Renal pelvis (tissue), 4 donors: Measurements from ENCODE around the gene FOXO3. TPM values are rescaled to one million over a fixed set of nuclear protein-coding genes. Genes with fewer than 3 reads are reported as not detected.
A peak's percentile ranks its signal among the peaks of the same experiment; 100 is the strongest.
"Not testable (repeated sequence)": the region's sequence is repeated elsewhere in the genome, so short reads cannot be mapped to it uniquely, and the experiment has no call there.

ENCODE experiments used
- DNase-seq: peaks from one replicate; pipeline ENCODE4 v3.0.0-alpha.2; 2013
- polyA plus RNA-seq, 3 donors: library from polyadenylated mRNA; unstranded; fragments of 120-200 nt; gene quantifications; one replicate each; pipeline ENCODE4 v1.2.1, GENCODE V29; 2013; ENCODE audit not compliant: insufficient read length in 3 of 3

Gene FOXO3
- polyA plus RNA-seq, 3 donors = 41.4 to 48.3 (median 46.6) TPM

GRCh38 chr6:108546079-108547049, 14.4 kb upstream of the FOXO3 start:
- DNase-seq = no peak

DNA sequence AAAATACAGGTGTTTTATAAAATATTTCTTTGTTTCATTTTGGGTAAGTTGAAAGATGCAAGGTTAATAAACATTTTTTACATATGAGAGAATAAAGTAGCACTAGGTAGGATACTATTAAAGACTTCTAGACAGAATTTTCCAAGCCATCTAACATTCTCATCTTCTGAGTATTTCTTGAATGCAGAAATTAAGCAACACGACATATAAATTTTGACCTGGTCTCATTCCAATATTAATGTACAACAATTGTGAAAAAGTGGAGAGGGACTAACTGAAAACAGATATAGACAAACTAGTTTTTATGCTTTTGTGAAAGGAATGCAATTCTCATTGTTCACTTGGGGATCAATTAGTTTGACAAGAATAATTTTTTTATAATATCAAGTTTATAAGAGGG, 11.5 kb upstream of the FOXO3 start:
- DNase-seq = no peak

- no peak for DNase-seq
Measured at GRCh38 chr6:108549741-108550140, 11.0 kb upstream of the FOXO3 start.

GRCh38 chr6:108550256-108550655, 10.5 kb upstream of the FOXO3 start:
- DNase-seq = no peak

- DNase-seq = no peak
Measured at GRCh38 chr6:108555399-108556052, 5.2 kb upstream of the FOXO3 start.

GRCh38 chr6:108556250-108556649, 4.5 kb upstream of the FOXO3 start:
- no peak for DNase-seq

DNA sequence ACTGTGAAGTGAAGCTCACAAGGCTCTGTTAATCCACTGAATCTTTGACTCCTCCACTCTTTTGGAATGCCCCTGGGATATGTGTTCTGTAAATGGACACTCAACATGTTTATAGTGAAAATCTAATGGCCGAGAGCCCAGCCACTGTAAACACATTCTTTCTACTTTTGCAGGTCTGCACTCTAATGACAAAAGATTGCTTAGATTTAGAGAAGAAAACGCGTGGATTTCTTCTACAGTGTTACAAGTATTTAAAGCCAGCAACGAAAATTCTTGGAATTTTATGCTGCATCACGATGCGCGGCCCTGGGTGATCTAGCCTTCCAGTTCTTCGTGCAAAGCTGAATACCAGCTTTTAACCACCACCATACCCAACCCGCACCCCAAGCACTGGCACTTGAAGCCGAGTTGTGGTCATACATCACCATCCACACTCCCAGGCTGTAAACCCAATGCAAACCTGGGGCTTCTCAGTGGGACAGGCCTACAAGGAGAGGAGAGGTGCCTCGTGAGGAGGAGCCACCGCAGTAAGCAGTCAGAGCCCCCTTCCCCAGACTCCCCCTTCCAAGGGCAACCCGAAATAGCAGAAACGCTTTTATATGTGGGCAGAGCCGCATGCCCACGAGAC, 3.7 kb upstream of the FOXO3 start:
- peak; percentile 37 for DNase-seq

GRCh38 chr6:108557494-108558371, 3.0 kb upstream of the FOXO3 start:
- peak; percentile 81 for DNase-seq

- DNase-seq = peak; percentile 99
Measured at GRCh38 chr6:108558372-108559096, 2.2 kb upstream of the FOXO3 start.

DNA sequence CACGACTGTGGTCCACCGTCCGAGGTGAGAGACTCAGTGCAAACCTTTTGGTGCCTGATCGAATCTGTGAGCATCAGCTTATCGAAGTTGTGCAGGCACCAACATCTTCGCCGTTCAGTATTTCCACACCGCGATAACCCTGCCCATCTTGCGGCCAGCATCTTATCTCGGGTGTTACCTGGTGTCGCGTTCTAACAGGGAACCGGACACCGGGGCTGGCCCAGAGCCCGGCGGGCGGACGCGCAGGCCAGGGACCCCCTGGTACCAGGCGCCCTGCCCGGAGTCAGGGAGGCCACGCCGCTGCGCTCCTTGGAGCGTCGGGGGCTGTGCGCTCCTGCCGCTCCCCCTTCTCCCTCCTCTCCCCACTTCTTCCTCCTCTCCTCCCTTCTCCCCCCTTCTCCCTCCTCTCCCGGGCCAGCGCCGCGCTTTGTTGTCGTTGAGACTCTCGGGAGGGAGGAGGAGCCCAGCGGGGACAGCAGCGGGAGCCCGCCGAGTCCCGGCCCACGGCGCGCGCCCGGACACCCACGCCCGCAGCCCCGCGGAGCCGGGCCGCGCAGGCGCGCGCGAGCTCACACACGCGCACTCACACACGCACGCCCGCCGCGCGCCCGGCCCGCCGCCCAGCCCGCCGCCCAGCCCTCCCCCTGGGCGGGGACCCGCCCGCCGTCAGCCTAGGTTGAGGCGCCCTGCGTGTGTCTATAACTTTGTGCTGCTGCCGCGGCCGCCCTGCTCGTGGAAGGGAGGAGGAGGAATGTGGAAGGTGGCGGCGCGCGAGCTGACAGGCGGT, 1.4 kb upstream of the FOXO3 start:
- peak; percentile 90 for DNase-seq

- peak; percentile 93 for DNase-seq
Measured at GRCh38 chr6:108559884-108560462, 744 bp upstream of the FOXO3 start.

- not testable (repeated sequence) for DNase-seq
Measured at GRCh38 chr6:108561309-108561647, 561 bp downstream of the FOXO3 start.

DNA sequence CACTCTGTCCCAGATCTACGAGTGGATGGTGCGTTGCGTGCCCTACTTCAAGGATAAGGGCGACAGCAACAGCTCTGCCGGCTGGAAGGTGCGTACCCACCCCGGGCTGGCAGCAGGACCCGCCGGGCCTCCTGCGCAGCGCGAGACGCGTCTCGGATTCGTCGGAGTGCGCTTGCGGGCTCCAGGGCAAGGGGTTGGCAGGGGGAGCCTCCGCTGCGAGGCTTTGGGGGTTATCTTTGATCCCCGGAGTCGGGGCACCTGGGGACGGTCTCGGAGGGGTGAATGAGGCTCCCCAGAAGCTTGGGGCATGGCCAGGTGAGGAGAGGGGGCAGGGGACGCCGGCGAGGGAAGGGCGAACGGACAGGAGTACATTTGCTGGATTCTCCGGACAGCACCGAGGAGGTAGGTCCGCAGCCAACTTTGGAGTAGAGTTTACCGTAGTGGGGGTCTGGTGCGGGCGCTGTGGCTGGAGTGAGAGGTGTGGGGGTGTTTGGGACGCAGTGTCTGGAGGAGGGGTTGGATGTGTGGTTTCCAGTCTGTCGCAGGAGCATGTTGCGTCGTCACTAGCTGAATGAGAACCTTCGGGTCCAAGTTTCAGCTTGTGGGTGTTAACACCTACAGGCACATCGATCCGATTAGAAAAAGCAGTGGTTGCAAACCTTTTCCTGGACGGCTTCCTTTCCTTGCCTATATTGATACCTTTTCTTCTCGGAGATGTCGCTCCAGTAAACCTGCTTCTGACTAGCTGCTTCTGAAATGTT, 1.2 kb downstream of the FOXO3 start:
- DNase-seq = no peak

DNA sequence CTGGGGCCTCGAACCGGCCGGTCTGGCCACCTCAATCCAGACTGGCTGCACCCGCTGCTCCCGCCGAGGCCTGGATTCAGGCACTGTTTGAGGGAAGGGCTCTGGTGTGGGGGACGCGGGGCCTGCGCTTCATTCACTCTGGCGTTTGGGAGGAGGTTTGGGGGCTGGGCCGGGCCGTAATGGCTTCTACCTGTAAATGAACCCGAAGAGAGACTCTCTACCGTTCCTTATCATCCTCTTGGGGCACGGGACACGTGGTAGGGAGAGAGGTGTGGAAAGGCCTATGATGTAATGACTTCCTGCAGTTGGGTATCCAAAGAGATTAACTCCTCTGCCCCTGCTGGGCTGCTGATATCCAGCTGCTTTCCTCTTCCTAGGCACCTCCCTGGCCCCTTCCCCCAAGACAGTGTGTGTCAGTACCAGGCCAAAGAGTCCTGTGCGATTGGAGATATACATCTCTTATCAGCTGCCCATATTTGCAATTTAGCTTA, 1.8 kb downstream of the FOXO3 start:
- DNase-seq = no peak

DNA sequence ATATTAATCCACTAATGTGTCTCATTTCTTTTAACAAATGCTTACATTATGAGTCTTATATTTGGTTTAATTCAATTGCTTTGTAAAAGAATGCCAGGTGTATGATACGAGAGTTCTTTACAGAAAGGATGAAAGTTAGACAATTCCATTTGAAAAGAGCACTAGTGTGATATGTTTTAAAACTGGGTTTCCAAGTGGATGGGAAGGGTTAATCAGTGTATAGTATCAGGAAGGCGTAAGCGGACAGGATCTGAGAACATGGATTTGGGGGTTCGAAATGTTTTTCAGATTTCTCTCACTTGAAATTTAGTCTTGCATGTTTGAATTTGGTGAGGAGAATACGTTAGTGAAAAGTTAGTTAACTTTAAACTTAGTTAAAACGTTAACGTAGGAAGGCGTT, 2.6 kb downstream of the FOXO3 start:
- no peak for DNase-seq

DNA sequence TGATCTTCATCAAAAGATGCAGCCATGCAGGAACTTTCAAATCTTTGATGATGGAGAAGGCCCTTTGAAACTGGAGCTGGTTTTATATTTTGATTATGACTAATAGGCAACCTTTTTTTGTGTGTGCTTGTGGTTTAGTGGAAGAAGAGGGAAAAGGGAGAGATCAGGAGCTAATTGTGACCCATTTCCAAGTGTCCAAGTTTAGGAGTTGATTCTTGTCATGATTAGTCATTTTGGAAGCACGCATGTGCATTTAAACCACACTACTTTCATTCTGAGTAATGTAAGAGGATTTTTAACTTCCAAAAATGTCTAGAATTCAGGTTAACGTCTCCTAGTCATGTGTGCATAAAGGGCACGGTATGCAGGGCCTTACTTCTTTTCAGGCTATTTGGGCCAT, 3.5 kb downstream of the FOXO3 start:
- DNase-seq = no peak

DNA sequence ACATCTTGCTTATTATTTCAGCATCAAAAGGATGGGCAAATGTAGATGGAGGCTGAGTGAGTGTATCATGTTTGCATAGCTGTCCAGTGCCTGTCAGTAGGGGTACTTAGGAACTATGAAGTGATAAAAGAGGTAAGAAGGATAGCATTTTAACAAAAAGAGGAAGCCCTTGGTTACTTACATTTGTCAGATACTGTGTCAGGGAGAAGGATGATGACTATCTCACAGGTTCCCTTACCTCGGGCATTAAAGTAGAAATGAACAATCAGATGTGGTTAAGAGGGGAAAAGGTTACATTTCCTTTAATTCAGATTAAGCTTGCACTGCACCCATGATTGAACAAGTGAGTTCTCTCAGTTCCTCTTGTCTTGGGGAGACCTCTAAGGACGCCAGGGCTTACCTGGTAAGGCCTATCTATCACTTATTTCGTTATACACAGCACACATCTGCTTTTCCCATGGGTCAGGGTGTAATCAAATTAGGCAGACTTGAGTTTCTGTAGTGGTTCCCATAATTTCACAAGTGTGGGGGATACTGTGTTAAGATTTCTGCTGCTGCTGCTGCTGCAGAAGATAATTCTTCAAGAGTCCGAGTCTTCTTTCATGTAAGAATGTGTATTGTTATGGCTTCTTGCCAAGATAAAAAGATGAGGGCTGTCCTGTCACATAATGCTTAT, 4.5 kb downstream of the FOXO3 start:
- DNase-seq = no peak

GRCh38 chr6:108565893-108566292, 5.2 kb downstream of the FOXO3 start:
- DNase-seq = no peak
